OCI-LY1 (cell line): Measurements from ENCODE around the gene MEG3.

Experiments used
- EZH2 ChIP-seq: fragments of 200-600 bp; sonication (generic), shearing (Covaris generic); IDR thresholded peaks from 2 replicates; pipeline ENCODE4 v1.8.0; 2017; ENCODE audit warnings: borderline replicate concordance, mixed run types, mild to moderate bottlenecking, antibody characterized with exemption, low read length, moderate library complexity, mixed read lengths
- TF ChIP-seq, protein P1 (sequence below): fragments of 200-600 bp; sonication (generic), shearing (Covaris generic); IDR thresholded peaks from 2 replicates; pipeline ENCODE4 v1.5.1; 2017; ENCODE audit warnings: mild to moderate bottlenecking, antibody characterized with exemption, low read length, moderate library complexity, mixed read lengths

DNA sequence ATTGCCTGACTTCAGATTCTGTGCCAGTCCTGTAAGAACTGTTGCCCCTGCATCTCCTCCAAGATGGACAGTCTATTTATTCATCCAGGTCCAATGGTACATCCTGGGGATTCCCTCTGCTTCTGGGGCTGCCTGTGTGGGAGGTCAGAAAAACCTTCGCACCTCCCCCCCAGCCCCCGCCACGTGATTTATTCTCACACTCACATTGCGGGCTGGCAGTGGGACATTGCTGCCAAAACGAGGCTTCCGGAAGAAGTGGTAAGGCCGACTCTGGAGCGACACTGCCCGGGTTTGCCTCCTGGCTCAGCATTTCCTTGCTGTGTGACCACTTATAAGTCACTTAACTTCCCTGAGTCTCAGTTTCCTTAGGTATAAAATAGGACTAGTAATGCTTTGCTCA lies 83.5 kb downstream of the MEG3 start:
- TF ChIP-seq, protein P1, sequence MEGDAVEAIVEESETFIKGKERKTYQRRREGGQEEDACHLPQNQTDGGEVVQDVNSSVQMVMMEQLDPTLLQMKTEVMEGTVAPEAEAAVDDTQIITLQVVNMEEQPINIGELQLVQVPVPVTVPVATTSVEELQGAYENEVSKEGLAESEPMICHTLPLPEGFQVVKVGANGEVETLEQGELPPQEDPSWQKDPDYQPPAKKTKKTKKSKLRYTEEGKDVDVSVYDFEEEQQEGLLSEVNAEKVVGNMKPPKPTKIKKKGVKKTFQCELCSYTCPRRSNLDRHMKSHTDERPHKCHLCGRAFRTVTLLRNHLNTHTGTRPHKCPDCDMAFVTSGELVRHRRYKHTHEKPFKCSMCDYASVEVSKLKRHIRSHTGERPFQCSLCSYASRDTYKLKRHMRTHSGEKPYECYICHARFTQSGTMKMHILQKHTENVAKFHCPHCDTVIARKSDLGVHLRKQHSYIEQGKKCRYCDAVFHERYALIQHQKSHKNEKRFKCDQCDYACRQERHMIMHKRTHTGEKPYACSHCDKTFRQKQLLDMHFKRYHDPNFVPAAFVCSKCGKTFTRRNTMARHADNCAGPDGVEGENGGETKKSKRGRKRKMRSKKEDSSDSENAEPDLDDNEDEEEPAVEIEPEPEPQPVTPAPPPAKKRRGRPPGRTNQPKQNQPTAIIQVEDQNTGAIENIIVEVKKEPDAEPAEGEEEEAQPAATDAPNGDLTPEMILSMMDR: no peak
- no peak for TF ChIP-seq EZH2
